Glutamatergic neuron (in vitro differentiated cells): ENCODE measurements around the gene RBFOX1. TPM values are rescaled to one million over a fixed set of nuclear protein-coding genes. Genes with fewer than 3 reads are reported as not detected.

Experiments used
- DNase-seq: peaks from one replicate; pipeline ENCODE4 v3.0.0; 2022
- H3K27ac Mint-ChIP-seq: one replicate; pipeline ENCODE4 v1.8.0; 2020; ENCODE audit warnings: mild to moderate bottlenecking, mixed read lengths, inconsistent platforms; ENCODE audit not compliant: unreplicated experiment
- H3K27me3 Mint-ChIP-seq: one replicate; pipeline ENCODE4 v1.8.0; 2020; ENCODE audit warnings: mild to moderate bottlenecking, moderate library complexity, mixed read lengths, inconsistent platforms; ENCODE audit not compliant: unreplicated experiment
- H3K36me3 Mint-ChIP-seq: one replicate; pipeline ENCODE4 v1.8.0; 2020; ENCODE audit warnings: mild to moderate bottlenecking, mixed read lengths, inconsistent platforms; ENCODE audit not compliant: unreplicated experiment
- H3K4me1 Mint-ChIP-seq: one replicate; pipeline ENCODE4 v1.8.0; 2020; ENCODE audit warnings: mild to moderate bottlenecking, low read depth, mixed read lengths, inconsistent platforms; ENCODE audit not compliant: unreplicated experiment
- H3K4me3 Mint-ChIP-seq: one replicate; pipeline ENCODE4 v1.8.0; 2020; ENCODE audit warnings: mild to moderate bottlenecking, mixed read lengths, inconsistent platforms; ENCODE audit not compliant: unreplicated experiment
- H3K9me3 Mint-ChIP-seq: one replicate; pipeline ENCODE4 v1.8.0; 2020; ENCODE audit warnings: mild to moderate bottlenecking, moderate library complexity, mixed read lengths, inconsistent platforms; ENCODE audit not compliant: unreplicated experiment
- total RNA-seq: library from RNA; stranded (reverse); fragmentation: NEBNext Ultra II Directional; extraction: Animal tissue kit (Norgen Biotek cat#: 25700); gene quantifications from one replicate; pipeline ENCODE4 v1.2.1, GENCODE V29; 2021; ENCODE audit not compliant: unreplicated experiment
- TF ChIP-seq, protein P1 (sequence below): fragments of 200-600 bp; sonication (generic); IDR thresholded peaks from one replicate; pipeline ENCODE4 v1.5.0; 2021; ENCODE audit not compliant: partially characterized antibody, unreplicated experiment

The RBFOX1 gene
- total RNA-seq, 1 donor from 2014 or later = 30.5 TPM

DNA sequence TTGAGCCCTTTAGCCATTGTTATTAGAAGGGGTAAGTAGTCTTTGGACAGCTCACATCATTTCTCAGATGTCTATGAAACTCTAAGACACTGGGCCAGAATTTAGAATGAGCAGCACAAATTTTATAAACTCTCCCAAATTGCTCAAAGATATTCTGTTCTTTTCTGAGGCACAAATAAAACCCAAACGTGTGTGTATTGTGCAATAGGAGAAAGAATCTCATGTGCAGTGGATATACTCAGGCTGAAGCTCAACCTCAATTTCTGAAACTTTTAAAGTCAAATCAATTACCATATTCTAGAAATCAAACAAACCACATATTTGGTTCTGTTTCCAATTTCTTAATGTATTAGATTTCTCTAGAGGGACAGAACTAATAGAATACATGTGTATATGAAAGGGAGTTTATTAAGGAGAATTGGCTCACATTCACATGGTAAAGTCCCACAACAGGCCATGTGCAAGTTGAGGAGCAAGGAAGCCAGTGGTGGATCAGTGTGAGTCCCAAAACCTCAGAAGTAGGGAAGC, 403.6 kb downstream of the RBFOX1 start:
- H3K36me3 Mint-ChIP-seq = no peaks in the 10 kb centered on the region
- peaks cover 3% of the 10 kb centered on the region for H3K9me3 Mint-ChIP-seq
- TF ChIP-seq, protein P1, sequence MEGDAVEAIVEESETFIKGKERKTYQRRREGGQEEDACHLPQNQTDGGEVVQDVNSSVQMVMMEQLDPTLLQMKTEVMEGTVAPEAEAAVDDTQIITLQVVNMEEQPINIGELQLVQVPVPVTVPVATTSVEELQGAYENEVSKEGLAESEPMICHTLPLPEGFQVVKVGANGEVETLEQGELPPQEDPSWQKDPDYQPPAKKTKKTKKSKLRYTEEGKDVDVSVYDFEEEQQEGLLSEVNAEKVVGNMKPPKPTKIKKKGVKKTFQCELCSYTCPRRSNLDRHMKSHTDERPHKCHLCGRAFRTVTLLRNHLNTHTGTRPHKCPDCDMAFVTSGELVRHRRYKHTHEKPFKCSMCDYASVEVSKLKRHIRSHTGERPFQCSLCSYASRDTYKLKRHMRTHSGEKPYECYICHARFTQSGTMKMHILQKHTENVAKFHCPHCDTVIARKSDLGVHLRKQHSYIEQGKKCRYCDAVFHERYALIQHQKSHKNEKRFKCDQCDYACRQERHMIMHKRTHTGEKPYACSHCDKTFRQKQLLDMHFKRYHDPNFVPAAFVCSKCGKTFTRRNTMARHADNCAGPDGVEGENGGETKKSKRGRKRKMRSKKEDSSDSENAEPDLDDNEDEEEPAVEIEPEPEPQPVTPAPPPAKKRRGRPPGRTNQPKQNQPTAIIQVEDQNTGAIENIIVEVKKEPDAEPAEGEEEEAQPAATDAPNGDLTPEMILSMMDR = no peak
- no peaks in the 10 kb centered on the region for H3K4me1 Mint-ChIP-seq
- DNase-seq = no peak
- H3K27me3 Mint-ChIP-seq = peaks cover 2% of the 10 kb centered on the region
- no peak overlapping the region for H3K4me3 Mint-ChIP-seq
- no peak overlapping the region for H3K27ac Mint-ChIP-seq

DNA sequence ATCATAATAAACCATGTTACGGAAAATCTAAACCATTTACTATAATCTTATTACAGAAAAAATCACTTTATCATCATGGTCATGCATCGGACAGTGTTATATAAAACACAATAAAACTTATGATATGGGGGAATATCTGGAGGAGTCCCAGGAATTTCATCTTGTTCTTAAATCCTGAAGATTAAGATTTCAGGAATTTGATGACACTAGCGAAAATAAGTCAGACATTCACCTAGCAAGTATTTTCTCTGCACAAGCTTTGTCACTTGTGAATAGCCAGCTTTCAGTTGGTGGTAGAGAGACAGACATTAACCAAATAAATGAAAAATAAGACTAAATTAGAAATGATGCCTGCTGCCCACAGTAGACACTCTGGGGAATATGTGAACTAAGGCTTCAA, 410.0 kb downstream of the RBFOX1 start:
- Mint-ChIP-seq H3K4me3 (no peak overlapping the region), H3K36me3 (no peaks in the 10 kb centered on the region), H3K9me3 (peaks cover 9% of the 10 kb centered on the region), H3K4me1 (peaks cover 2% of the 10 kb centered on the region), H3K27me3 (peaks cover 2% of the 10 kb centered on the region), H3K27ac (no peak overlapping the region)
- no peak for DNase-seq
- TF ChIP-seq, protein P1 = no peak

DNA sequence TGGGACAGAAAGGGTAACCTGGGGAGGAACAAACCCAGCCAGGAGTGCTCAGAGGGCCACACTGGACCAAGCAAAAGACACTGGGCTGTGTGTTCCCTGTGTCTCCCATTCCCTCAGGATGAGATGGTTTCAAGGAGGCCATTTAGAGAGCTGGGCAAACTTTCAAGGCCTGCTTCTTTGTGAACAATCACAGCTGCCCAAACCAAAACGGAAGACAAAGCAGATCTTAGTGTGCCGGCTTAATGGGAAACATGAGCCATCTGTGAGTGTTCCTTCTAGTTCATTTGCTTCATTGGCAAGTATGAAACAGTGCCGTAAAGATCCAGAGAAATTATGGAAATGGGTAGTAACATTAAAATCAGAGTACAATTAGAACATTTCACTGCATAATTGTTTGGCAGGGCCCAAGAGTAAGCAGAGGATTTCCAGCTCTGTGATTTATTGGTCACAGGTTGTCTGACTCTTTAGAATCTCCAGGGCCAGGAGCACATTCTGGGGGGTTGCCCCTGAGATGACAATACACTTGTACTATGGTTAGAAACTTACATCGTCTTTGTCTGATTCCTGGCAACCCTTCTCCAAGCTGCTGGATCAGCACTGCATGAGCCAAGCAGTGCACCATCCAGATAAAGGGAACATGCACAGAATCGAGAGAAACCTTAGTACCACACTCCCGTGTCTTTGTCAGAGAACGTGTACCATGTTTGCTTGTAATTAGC, 412.1 kb downstream of the RBFOX1 start:
- H3K36me3 Mint-ChIP-seq = no peaks in the 10 kb centered on the region
- peaks cover 2% of the 10 kb centered on the region for H3K4me1 Mint-ChIP-seq
- TF ChIP-seq, protein P1 = no peak
- no peak overlapping the region for H3K4me3 Mint-ChIP-seq
- no peak for DNase-seq
- no peak overlapping the region for H3K27ac Mint-ChIP-seq
- peaks cover 8% of the 10 kb centered on the region for H3K9me3 Mint-ChIP-seq
- peaks cover 2% of the 10 kb centered on the region for H3K27me3 Mint-ChIP-seq

DNA sequence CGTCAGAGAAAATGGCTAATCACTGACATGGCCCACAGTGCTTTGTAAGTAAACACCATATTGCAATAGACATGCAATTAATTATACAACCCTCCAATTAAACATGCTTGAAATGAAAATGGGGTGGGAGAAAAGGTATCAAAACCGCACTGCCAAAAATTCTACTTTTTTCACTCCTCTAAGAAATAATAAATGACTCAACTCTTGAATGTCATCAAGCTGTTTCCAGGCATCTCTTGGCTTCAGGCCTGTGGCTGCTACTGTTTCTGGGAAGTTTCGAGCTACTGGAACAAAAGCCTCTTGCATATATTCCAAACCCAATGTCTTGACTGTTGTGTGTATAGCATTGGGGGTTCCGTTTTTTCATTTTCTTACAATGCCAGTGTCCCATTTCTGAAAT, 412.6 kb downstream of the RBFOX1 start:
- H3K4me3 Mint-ChIP-seq = no peak overlapping the region
- TF ChIP-seq, protein P1 = no peak
- no peaks in the 10 kb centered on the region for H3K36me3 Mint-ChIP-seq
- no peak for DNase-seq
- H3K4me1 Mint-ChIP-seq = peaks cover 2% of the 10 kb centered on the region
- peaks cover 8% of the 10 kb centered on the region for H3K9me3 Mint-ChIP-seq
- no peak overlapping the region for H3K27ac Mint-ChIP-seq
- peaks cover 2% of the 10 kb centered on the region for H3K27me3 Mint-ChIP-seq

DNA sequence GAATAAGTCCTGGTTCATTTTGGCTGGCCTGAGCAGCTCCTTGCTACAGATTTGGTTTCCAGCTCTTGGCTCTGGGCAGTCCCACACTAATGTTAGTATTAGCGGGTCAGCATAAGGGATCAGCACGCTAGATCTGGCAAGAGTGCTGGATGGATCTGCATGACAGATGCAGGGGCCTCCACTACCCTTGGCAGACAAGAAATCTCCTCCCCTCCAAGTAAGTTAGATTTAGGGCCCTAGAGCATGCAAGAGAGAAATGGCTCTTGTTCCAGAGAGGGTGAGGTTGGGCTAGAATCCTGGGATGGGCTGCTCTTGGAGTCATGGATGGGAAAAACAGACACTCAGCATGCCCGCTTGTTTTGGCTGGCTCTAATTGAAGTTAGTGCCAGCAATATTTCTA, 414.3 kb downstream of the RBFOX1 start:
- no peak for DNase-seq
- Mint-ChIP-seq H3K27me3 (no peaks in the 10 kb centered on the region), H3K4me3 (no peak overlapping the region), H3K36me3 (no peaks in the 10 kb centered on the region), H3K27ac (no peak overlapping the region), H3K9me3 (peaks cover 8% of the 10 kb centered on the region), H3K4me1 (peaks cover 2% of the 10 kb centered on the region)
- TF ChIP-seq, protein P1 = no peak
